HL-60/S4 (cell line): Measurements from ENCODE around the gene GALE.

Experiments used
- in situ Hi-C: fragments of 300-500 bp; cut with MboI; formaldehyde crosslinking; loops from 2 replicates; pipeline ENCODE4 v1.14.3; 2022; ENCODE audit warnings: low sequenced_read_pairs

GALE gene

DNA sequence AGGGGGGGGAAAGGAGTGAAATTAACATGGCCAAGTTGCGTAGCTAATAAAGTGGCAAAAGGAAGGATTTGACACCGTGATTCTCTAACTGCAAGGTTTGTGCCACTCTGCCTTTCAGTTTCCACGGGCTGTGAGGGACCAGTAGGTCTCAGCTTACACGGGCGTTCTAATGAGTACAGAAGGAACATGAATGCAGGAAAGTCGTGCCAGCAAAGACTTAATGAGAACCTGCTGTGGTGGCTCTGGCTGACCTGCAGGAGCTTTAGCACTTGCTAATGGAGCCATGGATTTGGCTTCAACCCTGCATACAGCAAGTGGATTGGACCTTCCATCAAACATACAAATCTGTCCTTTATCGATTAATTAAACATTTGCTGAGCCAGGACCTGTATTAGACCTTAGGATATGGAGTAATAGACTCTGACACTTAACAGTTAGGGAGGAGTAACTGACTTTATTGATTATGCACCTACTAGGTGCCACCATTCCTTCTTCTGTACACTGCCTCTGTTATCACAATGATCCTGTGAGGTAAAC lies 37.4 kb downstream of the GALE start:
- in situ Hi-C loops = no loop called here

DNA sequence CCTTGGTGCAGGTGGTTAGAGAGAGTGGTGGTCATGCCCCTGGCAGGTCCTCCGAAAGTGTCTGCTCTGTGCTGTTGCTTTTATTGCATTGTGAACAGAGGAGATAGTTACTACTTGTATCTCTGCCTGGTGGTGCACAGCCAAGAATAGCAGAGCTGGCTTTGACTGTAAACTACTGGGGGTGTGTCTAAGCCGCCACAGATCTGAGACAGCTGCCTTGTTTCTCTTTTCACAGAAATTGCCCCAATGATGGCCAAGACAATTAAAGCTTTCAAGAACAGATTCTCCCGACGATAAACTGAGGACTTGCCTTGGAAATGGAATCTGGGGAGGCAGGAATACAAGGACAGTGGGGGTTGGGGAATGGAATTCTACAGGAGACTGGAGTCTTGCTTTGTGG lies 41.3 kb downstream of the GALE start:
- in situ Hi-C loops = no loop called here

- in situ Hi-C loops = no loop called here
These were observed 42.7 kb downstream of the GALE start for GRCh38 chr1:23757812-23758211.

DNA sequence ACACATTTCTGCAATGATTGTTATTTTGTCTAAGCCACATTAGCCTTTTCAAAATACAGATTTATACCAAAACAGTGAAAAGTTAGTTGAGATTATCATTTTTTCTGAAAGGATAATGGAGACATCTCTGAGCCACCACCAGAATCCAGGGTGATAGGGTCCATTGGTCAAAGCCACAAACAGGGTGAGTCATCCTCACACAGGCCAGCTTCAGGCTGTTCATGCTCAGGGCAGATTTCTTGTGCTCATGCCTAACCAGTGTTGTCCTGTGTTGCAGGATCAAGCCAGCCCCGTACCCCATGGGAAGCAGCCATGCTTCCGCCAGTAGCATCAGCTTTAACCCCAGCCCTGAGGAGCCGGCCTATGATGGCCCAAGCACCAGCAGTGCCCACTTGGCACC lies 43.9 kb downstream of the GALE start:
- in situ Hi-C loops = no loop called here

DNA sequence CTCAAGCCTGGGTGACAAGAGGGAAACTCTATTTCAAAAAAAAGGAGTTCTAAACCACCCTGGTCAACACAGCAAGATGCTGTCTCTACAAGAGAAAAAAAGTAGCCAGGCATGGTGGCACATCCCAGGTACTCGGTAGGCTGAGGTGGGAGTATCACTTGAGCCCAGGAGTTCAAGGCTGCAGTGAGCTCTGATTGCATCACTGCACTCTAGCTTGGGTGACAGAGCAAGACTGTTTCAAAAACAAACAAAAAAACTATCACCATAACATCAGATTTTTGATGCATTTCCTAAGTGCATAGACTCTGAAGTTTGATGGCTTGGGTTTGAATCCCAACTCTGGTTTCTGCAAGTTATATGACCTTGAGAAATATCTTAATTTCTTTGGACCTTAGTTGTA lies 47.6 kb downstream of the GALE start:
- in situ Hi-C loops = no loop called here

- in situ Hi-C loops = no loop called here
These were observed 48.7 kb downstream of the GALE start for GRCh38 chr1:23751815-23752200.

GRCh38 chr1:23751050-23751814 lies 49.3 kb downstream of the GALE start:
- in situ Hi-C loops = no loop called here

DNA sequence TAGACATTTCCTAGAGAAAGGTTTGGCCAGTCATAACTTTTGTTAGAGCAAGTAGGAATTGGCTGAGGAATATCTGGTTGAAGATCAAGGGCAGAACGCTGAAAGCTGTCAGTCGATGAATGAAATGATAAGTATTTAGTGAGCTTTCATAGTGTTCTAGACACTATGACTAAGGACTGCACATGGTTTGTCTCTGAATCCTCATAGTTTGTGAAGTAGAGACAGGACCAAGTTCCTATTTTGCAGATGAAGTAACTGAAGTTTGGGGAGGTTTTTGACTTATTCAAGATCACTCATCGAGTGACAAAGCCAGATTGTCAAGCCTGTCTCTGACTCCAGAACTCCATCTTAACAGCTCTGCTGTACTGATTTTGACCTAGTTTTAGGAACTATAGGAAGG lies 52.5 kb downstream of the GALE start:
- in situ Hi-C loops = no loop called here
